ENCODE data around the gene NRDC.

Gene NRDC

GRCh38 chr1:51843948-51844347 lies 34.6 kb downstream of the NRDC start:
- Histone ChIP-seq H3K79me2 (ENCODE audit: control insufficient read depth, low read length) (peaks cover 20% of the 10 kb centered on the region), H3K9me2 (replicated peaks; ENCODE audit: control insufficient read depth, low read length) (no peaks in the 10 kb centered on the region), H4K20me1 (ENCODE audit: control insufficient read depth, insufficient read depth, low read depth, low read length) (no peaks in the 10 kb centered on the region), H3K4me2 (ENCODE audit: low read length) (no peak overlapping the region), H3K27me3 (ENCODE audit: control insufficient read depth, low read length) (no peaks in the 10 kb centered on the region), H3K4me3 (ENCODE audit: low read length) (no peak overlapping the region), H3K4me1 (ENCODE audit: control insufficient read depth, low read length) (no peaks in the 10 kb centered on the region), H3F3A (ENCODE audit: control insufficient read depth, insufficient read depth) (no peaks in the 10 kb centered on the region), H3K9me3 (ENCODE audit: control insufficient read depth, insufficient read depth, low read length) (no peaks in the 10 kb centered on the region), H3K27ac (ENCODE audit: low read depth, low read length) (no peak overlapping the region), H3K36me3 (ENCODE audit: control insufficient read depth, low read length) (peaks cover 18% of the 10 kb centered on the region)
- TF ChIP-seq CTCF (IDR thresholded peaks at IDR 0.05; ENCODE audit: low read depth, low read length, poor library complexity, severe bottlenecking), result no peak
- no peak for TF ChIP-seq EZH2phosphoT487 (IDR thresholded peaks at IDR 0.05; ENCODE audit: borderline replicate concordance, low read length)

- no peaks in the 10 kb centered on the region for H3K4me1 ChIP-seq (ENCODE audit: control insufficient read depth, low read length)
- TF ChIP-seq CTCF (IDR thresholded peaks at IDR 0.05; ENCODE audit: low read depth, low read length, poor library complexity, severe bottlenecking), result no peak
- no peak for TF ChIP-seq EZH2phosphoT487 (IDR thresholded peaks at IDR 0.05; ENCODE audit: borderline replicate concordance, low read length)
- H3K4me2 ChIP-seq (ENCODE audit: low read length), result no peak overlapping the region
- peaks cover 13% of the 10 kb centered on the region for H3K79me2 ChIP-seq (ENCODE audit: control insufficient read depth, low read length)
- H3K27ac ChIP-seq (ENCODE audit: low read depth, low read length), result no peak overlapping the region
- H3F3A ChIP-seq (ENCODE audit: control insufficient read depth, insufficient read depth), result no peaks in the 10 kb centered on the region
- no peaks in the 10 kb centered on the region for H4K20me1 ChIP-seq (ENCODE audit: control insufficient read depth, insufficient read depth, low read depth, low read length)
- H3K9me2 ChIP-seq (replicated peaks; ENCODE audit: control insufficient read depth, low read length), result no peaks in the 10 kb centered on the region
- H3K9me3 ChIP-seq (ENCODE audit: control insufficient read depth, insufficient read depth, low read length), result no peaks in the 10 kb centered on the region
- no peak overlapping the region for H3K4me3 ChIP-seq (ENCODE audit: low read length)
- H3K36me3 ChIP-seq (ENCODE audit: control insufficient read depth, low read length), result peaks cover 27% of the 10 kb centered on the region
- H3K27me3 ChIP-seq (ENCODE audit: control insufficient read depth, low read length), result no peaks in the 10 kb centered on the region
Measured at GRCh38 chr1:51842261-51842660, 36.3 kb downstream of the NRDC start.

- H3K79me2 ChIP-seq (ENCODE audit: control insufficient read depth, low read length), result peaks cover 13% of the 10 kb centered on the region
- H3K27me3 ChIP-seq (ENCODE audit: control insufficient read depth, low read length), result no peaks in the 10 kb centered on the region
- peaks cover 37% of the 10 kb centered on the region for H3K36me3 ChIP-seq (ENCODE audit: control insufficient read depth, low read length)
- H3K9me3 ChIP-seq (ENCODE audit: control insufficient read depth, insufficient read depth, low read length), result no peaks in the 10 kb centered on the region
- no peak overlapping the region for H3K4me3 ChIP-seq (ENCODE audit: low read length)
- no peaks in the 10 kb centered on the region for H3K9me2 ChIP-seq (replicated peaks; ENCODE audit: control insufficient read depth, low read length)
- H3K27ac ChIP-seq (ENCODE audit: low read depth, low read length), result no peak overlapping the region
- no peaks in the 10 kb centered on the region for H3K4me1 ChIP-seq (ENCODE audit: control insufficient read depth, low read length)
- no peaks in the 10 kb centered on the region for H4K20me1 ChIP-seq (ENCODE audit: control insufficient read depth, insufficient read depth, low read depth, low read length)
- no peak for TF ChIP-seq EZH2phosphoT487 (IDR thresholded peaks at IDR 0.05; ENCODE audit: borderline replicate concordance, low read length)
- TF ChIP-seq CTCF (IDR thresholded peaks at IDR 0.05; ENCODE audit: low read depth, low read length, poor library complexity, severe bottlenecking), result no peak
- H3F3A ChIP-seq (ENCODE audit: control insufficient read depth, insufficient read depth), result no peaks in the 10 kb centered on the region
- H3K4me2 ChIP-seq (ENCODE audit: low read length), result no peak overlapping the region
Measured at GRCh38 chr1:51840743-51841461, 37.6 kb downstream of the NRDC start.

Measured in DOHH2 (cell line).